Nucleus accumbens (tissue), 56 donors: ENCODE data around the gene OGDH.

Experiments
- DNase-seq, 56 donors: peaks; one replicate each; lab custom pipeline; 2025; lab: John Stamatoyannopoulos, UW

The OGDH gene

DNA sequence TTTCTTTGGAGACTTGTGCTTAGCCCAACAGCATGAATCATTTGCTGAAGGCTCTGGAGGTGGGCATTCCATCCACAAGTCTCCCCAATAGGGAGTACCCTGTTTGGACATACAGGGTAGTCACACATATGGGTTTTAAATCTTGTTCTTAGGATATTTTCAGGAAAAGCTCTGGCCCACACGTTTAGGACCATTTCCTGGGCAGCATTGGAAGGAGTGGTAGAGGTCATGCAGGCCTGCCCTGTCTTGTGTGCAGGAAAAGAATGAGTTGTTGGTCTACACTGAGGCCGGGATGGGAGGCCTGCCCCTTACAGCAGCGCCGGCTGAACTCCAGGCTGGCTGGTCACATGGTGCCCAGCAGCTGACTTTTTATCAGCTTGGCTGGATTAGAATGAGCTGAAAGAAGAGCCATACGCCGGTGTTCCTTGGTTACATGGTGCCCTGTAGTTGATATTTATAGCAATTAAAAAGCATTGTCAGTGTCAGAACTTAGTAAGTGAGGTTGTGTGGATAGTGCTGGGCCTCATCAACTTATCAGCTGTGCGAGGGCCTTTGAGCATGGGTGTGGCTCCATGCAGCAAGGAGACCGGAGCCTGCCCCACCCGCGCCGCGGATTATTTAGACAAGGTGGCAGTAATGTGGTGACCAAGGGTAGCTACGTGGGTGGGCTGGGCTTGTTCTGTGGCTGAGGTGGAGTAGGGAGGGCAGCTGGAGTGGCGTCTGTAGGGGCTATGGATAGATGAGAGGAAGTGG is 28.6 kb downstream of the OGDH start:
- DNase-seq, result peak in 11 of 56 donors; percentile 11 to 62 (median 23)

DNA sequence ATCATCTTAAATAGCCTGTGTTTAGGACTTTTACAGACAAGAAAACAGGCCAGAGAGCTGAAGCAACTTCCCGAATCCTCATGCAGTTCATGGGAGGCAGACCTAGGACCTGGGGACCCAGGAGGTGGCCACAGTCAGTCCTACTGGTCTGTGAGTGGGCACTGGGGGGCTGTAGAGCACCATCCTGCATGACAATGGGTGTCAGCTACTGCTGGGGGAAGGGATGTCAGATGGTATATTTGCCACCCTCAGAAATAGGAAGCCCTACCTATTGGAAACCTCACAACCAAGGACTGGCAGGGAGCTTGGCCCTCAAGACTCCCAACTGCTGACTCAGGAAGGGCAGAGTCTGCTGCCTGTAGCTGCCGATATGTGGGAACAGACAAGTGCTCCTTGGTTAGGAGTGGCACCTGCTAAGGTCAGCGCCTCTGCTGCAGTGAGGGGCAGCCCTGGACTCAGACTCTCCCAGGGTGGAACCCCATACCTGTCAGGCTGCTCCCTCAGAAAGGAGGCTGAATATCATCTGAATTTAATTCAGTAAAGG is 29.7 kb downstream of the OGDH start:
- no peak for DNase-seq

DNA sequence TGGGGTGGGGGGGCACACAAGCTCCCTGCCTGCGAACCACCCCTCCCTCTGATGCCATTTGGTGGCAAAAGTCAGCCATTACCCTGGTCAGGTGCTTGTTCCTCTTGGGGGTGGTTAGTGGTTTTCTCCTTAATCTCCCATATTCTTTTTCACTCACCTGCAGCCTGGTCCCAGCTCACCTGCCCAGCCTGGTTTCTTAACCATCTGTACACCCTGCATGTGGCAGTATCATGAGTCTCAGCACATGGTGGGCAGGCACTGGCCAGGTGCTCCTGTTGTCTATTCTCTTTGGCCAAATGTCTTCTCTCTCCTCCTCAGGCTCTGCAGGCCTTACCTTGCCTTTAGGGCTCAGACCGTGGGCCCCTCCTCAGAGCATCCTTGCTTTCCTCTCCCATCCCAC is 30.5 kb downstream of the OGDH start:
- DNase-seq, result no peak

DNA sequence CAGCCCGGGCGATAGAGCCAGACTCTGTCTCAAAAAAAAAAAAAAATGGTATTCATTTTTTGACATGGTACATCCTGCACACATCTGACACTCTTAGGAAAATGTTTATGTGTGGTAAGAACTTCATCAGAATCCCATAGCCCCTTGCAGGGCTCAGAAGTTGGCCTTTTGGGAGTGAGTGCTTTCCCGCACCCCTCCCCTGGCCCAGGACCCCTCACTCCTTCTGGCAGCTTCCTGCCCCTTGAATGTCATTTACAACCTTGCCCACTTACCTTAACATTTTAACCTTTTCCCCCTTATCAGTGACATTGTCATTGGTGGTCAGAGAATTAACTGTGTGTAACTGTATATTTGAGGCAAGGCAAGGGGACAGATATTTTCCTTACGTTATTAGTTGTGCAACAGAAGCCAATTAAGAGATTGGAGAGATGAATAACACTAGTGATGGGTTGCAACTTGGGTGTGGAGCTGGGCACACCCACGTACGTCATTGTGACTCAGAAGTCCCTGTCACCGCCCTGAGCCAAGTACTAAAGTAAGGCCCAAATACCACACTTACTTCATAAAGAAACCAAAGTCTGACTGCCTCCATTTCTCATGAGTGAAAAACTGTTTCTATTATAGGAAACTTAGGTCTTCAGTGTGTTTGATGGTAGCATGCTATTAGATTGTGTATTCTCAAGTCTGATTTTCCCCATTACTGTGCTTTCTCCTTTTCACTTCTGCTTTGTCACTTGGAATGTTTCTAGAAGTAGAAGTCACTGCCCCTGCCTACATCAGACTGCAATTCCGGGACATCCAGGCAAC is 31.6 kb downstream of the OGDH start:
- peak in 18 of 56 donors; percentile 5 to 69 (median 28) for DNase-seq

DNA sequence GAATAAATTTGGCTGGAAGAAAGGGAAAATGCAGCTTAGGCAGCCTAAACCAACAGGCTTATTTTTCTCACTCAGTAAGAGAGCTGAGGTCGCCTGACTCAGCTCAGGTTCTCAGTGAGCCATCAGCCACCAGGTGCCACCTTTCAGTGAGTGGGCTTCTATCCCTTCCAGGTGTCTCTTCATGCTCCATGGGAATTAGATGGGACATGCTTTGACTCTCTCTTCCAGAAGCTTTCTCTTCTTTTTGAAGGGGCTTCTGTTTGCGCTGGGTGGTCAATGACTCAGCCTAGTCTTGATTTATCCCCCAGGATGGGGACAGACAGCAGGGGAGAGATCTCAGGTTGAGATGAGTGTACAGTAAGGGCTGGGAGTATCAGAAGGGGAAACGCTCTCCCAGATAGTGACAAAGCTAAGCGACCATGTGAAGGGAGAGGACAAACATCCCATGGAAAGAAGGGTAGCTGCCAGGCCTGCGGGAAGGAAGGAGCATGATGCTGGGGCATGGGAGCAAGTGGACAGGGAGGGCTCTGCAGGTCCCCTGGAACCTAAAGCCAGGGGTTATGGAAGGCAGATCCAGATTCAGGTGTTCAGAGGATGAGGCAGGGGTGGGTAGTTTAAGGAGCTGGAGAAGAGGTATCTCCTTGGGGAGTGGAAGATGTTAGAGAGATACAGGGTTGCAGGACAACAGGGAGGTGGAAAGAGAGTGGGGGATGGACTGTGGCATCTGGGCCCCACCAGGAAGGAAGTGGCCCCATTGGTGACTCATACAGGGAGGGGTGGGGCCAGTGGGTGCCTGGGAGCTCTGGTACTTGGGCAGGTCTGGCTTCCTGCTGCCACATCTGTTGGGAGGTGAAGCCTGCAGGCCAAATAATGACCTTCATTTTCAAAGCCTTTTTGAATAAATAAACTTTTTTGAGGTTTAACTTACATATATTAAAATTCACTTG is 32.5 kb downstream of the OGDH start:
- peak in 3 of 56 donors; percentile 9 to 52 (median 19) for DNase-seq

DNA sequence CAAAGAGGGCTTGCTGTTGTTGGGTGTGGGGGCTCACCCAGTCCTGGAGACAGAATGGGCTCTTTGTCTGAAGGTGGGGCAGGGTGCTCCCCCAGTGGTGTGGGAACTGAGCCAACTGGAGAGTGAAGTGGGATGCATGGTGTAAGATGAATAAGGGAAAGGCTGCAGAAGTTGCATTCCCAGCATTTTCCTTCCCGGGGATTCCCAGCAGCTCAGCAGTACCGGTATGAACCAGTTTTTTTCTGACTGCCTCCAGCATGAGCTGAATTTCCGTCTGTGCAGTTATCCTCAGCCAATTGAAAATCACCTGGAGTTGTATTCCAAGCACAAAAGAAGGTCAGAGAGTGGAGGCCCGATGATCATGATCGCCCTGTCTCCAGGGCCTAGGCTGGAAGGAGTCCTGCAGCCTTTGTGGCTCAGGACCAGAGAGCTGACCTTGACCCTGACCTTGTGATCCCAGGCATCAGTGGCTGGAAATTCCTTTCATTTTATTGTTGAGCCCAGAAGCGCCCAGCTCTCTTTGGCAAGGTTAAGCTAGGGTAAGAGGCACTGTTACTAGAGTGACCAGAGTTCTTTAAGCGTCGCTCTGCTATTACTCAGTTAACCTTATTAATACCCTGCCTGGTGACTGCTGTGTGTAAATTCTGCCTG is 33.4 kb downstream of the OGDH start:
- peak in 16 of 56 donors; percentile 17 to 65 (median 30) for DNase-seq

DNA sequence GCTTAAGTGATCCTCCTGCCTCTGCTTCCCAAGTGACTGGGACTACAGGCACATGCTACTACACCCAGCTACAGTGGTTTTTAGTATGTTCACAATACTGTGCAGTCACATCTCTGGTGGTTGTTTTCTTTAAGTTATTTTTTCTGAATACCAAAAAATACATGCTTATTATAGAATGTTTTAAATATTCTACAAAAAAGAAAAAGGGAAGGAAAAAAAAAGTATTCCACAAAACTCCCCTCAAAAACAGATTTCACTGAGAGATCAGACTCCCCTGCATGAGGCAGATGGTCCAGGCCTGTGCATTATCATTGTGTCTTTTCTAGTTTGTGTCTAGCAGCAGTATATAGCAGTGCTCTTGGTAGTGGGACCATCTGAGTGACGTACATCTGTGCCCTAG is 36.8 kb downstream of the OGDH start:
- DNase-seq, result no peak

DNA sequence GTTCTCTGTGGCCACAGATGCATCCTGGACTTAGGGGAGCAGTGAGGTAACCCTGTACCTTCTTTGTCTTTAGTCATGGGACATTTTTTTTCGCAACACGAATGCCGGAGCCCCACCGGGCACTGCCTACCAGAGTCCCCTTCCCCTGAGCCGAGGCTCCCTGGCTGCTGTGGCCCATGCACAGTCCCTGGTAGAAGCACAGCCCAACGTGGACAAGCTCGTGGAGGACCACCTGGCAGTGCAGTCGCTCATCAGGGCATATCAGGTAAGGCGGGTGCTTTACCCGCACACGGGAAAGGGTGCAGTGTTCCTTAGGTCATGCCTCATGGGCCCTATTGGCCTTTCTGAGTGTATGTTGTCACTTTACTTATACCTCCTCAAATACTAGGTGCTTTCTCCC is 38.8 kb downstream of the OGDH start:
- no peak for DNase-seq

DNA sequence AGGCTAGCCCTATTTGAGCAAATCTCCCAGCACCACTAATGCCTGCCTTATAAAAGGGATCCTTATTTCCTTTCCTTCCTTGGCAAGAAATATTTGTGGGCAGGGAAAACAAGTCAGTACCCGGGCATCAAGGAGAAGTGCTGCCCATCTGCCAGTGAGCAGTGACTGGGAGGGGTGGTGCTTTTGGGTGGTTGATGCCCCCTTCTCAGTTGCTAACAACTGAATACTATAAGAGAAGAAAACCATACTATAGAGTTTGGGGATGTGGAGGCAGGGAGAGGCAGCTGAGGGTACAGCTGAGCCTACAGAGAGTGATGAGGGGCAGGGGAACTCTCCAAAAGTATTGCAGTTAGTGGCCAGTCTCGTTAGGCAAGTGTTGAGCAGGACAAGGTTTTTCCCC is 39.3 kb downstream of the OGDH start:
- no peak for DNase-seq

DNA sequence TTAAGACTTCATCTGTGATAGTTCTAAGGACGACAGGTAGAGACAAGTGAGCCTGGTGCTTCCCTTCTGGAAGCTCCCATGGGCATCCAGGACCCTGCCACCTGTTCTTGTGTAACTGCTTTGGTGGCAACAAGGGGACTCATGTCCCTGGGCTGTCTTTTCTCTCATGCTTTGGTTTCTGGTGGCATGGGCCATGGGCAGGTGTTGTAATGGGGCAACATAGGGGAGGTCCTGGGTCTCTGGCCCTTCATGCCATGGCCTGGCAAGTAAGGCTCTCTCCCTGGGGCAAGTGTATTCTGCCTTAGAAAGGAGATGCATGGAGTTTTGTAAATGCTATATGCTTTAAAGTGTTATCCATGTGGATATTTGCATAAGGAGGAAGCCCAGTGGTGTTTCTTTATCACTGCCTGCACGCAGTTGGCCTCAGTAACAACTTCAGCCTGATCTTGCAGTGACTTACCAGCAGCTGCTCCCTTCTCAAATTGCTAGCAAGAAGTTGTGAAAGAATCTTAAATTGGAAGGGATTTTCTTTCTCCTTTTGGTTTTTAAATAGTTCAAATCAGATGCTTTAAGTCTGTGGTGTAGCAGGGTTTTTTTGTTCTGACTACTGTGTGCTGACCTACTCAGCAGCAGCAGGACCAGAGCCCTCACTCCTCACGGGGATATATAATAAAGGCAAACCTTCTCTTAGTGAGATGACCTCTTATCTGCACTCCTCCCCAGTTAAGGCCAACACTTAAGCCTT is 39.9 kb downstream of the OGDH start:
- no peak for DNase-seq

DNA sequence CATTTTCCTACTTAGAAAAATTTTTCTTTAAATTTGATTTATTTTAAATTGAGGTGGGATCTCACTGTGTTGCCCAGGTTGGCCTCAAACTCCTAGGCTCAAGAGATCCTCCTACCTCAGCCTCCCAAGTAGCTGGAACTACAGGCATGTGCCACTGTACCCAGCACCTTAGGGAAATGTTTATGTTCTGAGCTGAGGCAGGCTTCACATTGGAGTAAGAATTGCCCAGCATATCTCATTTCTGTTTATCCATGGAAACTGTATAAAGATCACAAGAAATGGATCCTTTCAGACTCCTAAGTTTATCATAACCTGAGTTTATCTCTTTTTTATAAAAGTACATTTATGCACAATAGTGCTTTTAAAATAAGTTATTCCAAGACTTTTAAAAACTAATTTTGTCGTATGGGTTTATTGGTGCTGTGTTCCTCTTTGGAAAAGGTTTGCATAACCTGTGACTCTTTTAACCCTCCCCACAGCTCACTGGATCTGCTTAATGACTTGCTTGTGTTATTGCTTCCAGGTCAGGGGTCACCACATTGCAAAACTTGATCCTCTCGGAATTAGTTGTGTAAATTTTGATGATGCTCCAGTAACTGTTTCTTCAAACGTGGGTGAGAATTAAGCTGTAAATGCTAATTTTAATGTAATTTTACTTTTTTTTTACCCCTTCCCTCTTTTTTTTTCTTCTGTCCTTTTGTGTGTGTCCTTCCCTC is 40.7 kb downstream of the OGDH start:
- no peak for DNase-seq

DNA sequence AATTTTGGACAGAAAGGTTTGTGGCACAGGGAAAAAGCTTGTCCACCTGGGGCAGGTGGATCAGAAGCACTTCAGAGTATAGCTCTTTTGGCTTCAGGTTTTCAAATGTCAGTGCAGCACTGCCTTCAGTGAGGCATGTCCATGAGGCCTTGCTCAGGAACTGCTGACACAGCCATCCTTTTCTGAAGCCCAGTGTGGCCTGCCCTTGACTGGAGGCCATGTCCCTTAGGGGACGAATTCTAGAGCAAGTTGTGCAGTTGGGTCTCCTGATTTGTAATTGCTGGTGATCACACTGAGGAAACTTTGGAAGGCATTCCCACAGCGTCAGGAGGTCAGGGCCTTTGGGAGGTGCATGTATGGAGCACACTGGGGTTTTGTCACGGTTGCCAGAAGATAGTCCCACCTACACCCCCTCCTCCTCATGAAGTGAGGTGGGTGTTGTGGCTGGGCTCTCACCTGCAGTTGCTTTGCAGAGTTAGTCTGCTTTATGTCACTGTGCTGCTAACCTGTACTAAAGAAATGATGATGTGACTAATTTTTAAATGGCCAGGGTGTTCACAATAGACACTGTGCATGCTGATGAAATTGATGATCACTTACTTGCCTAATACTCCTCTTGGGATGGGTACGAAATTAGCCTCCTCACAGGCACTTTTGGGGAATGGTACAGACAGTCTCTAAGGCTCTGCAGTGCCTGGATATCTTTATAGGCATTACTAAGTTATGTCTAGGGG is 41.7 kb downstream of the OGDH start:
- DNase-seq, result no peak

DNA sequence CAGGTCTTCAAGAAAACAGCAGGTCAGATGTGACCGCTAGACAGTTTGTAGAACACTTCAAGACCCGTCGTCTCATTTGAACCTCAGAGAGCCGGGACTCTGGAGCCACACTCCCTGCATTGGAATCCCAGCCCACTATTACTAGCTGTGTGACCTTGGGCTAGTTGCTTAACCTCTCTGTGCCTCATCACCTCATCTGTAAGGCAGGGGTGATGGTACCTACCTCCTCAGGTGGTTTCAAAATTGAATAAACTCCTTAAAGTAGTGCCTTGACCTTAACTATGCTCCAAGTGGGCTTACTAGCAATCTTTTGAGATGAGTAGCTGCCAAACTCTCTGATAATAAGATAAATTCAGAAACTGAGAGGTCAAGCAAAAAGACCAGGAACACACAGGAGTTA is 43.8 kb downstream of the OGDH start:
- DNase-seq, result no peak

DNA sequence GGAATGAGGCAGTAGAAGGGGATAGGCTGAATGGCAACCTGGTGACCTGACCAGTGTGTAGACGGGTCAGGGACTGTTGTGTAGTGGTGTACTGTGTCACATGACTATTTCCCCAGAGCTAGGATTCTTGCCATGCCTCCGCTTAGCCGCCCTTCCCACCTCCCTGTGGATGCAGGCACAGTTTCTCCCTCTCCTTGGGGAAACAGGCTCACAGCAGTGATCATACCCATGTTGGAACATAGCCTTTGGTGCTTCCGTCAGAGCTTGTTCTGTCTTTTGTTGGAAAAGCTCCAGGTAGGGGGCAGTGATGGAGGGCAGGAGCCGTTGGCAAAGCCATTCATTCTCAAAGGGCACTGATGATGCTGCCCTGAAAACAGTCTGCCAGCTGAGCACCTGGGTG is 44.3 kb downstream of the OGDH start:
- peak in 9 of 56 donors; percentile 10 to 32 (median 17) for DNase-seq

DNA sequence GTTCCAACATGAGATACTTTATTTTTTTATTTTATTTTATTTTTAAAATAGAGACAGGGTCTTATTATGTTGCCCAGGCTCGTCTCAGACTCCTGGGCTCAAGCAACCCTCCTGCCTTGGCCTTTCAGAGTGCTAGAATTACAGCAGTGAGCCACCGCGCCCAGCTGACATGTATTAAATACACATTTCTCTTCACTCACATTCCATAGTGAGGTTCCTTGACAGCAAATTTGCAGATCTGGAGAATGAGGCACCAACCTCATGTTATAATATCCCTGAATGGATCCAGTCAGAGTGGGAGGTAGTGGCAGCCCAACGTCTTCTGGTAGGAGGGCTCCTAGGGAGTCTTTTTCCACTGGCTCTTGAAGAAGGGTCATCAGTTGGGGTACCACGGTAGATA is 46.1 kb downstream of the OGDH start:
- DNase-seq, result no peak

DNA sequence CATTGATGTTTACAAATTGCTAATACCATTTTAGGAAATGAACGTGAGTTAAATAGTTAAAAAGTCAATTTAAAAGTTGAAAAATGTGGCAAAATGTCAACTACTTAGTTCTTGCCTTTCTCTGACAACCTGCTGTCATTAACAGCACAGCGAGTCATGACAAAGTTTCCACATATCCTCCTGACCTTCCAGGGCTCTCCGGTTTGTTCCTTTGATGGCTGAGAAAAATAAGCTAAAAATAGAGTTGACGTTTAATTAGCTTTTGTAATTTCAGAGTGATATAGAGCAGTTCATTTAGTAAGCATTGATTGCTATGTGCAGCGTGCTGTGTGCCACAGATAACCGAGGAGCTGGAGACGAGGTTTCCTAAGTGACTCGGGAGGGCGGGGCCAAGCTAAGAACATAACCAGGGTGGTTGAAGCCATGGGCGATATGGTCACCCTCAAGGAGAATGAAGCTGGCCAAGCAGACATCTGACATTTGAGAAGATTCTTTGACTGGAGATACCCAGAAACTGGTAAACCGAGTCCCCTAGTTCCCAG is 47.9 kb downstream of the OGDH start:
- no peak for DNase-seq

DNA sequence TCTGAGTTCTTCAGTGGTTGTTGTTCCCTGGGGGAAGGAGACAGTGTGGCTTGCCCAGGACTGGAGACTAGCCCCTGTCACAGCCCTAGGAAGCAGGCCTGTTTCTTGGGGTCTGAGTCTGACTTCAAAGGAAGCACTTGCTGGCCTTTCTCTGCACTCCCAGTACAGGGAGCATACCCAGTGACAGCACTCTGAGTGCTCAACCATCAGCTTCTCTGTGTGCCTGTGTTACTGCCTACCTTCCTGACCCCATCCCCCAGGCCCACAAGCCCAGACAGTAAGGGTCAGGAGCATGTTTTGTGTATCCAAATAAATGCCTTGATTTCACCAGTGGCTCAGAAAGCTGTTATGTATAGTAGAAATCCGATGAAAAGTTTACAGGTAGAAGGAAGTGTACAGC is 48.9 kb downstream of the OGDH start:
- no peak for DNase-seq

DNA sequence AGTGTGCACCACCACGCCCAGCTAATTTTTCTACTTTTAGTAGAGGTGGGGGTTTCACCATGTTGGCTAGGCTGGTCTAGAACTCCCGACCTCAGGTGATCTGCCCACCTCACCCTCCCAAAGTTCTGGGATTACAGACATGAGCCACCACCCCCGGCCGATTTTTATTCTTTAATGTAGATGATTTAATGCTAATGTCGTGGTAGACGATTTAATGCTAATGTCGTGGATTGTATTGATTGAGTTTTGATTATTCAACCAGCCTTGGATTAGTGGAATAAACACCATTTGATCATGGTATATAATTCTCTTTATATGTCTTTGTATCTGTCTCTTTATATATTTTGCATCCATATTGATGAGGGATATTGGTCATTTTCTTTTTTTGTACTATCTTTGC is 52.6 kb downstream of the OGDH start:
- DNase-seq, result no peak
